OCI-LY7 (cell line): ENCODE results near the gene NOMO2.
"Not testable (repeated sequence)": the region's sequence is repeated elsewhere in the genome, so short reads cannot be mapped to it uniquely, and the experiment has no call there.

Experiments
- CTCF ChIP-seq: fragments of 200-600 bp; sonication (generic); conservative IDR thresholded peaks from 2 replicates; pipeline ENCODE4 v1.5.1; 2014; ENCODE audit warnings: mild to moderate bottlenecking, antibody characterized with exemption, low read length, moderate library complexity, mixed read lengths
- EZH2phosphoT487 ChIP-seq: fragments of 200-600 bp; sonication (generic); IDR thresholded peaks from 2 replicates; pipeline ENCODE4 v1.6.1; 2018; ENCODE audit warnings: low read depth, borderline replicate concordance, mild to moderate bottlenecking, mixed run types, antibody characterized with exemption, low read length, moderate library complexity, mixed read lengths

- not testable (repeated sequence) for TF ChIP-seq CTCF, EZH2phosphoT487
Measured at GRCh38 chr16:18572973-18573372, 11.1 kb upstream of the NOMO2 start.
